Measurements from ENCODE around the gene IPO13. TPM values are rescaled to one million over a fixed set of nuclear protein-coding genes. Genes with fewer than 3 reads are reported as not detected.

Gene IPO13
- total RNA-seq, 1 donor from 2014 or later, result 8.5 TPM

- DNase-seq (ENCODE audit: low read depth in 2 of 2), result no peak
These were observed 4.6 kb downstream of the IPO13 start for GRCh38 chr1:43951021-43951985.

- no peak for DNase-seq (ENCODE audit: low read depth in 2 of 2)
These were observed 6.1 kb downstream of the IPO13 start for GRCh38 chr1:43952731-43953346.

- no peak for DNase-seq (ENCODE audit: low read depth in 2 of 2)
These were observed 6.6 kb downstream of the IPO13 start for GRCh38 chr1:43953361-43953760.

GRCh38 chr1:43954036-43954435 is 7.3 kb downstream of the IPO13 start:
- no peak for DNase-seq (ENCODE audit: low read depth in 2 of 2)

GRCh38 chr1:43956234-43956633 is 9.5 kb downstream of the IPO13 start:
- DNase-seq (ENCODE audit: low read depth in 2 of 2), result no peak

GRCh38 chr1:43957407-43958040 is 10.8 kb downstream of the IPO13 start:
- DNase-seq (ENCODE audit: low read depth in 2 of 2), result no peak

GRCh38 chr1:43958351-43959255 is 11.9 kb downstream of the IPO13 start:
- DNase-seq (ENCODE audit: low read depth in 2 of 2), result no peak

GRCh38 chr1:43960798-43961197 is 14.0 kb downstream of the IPO13 start:
- DNase-seq (ENCODE audit: low read depth in 2 of 2), result no peak

GRCh38 chr1:43961692-43962091 is 14.9 kb downstream of the IPO13 start:
- no peak for DNase-seq (ENCODE audit: low read depth in 2 of 2)

GRCh38 chr1:43962324-43962723 is 15.6 kb downstream of the IPO13 start:
- no peak for DNase-seq (ENCODE audit: low read depth in 2 of 2)

- DNase-seq (ENCODE audit: low read depth in 2 of 2), result no peak
These were observed 16.3 kb downstream of the IPO13 start for GRCh38 chr1:43963006-43963405.

- DNase-seq (ENCODE audit: low read depth in 2 of 2), result no peak
These were observed 17.1 kb downstream of the IPO13 start for GRCh38 chr1:43963890-43964289.

- DNase-seq (ENCODE audit: low read depth in 2 of 2), result no peak
These were observed 18.6 kb downstream of the IPO13 start for GRCh38 chr1:43965316-43965715.

GRCh38 chr1:43968348-43968948 is 21.7 kb downstream of the IPO13 start:
- DNase-seq (ENCODE audit: low read depth in 2 of 2), result peak; percentile 45 to 50

GRCh38 chr1:43969416-43969745 is 22.6 kb downstream of the IPO13 start:
- no peak for DNase-seq (ENCODE audit: low read depth in 2 of 2)

- DNase-seq (ENCODE audit: low read depth in 2 of 2), result peak; percentile 98
These were observed 23.2 kb downstream of the IPO13 start, which contains the start of gene DPH2 for GRCh38 chr1:43969746-43970466. DPH2 (plus strand) TSS chr1:43970010; CDS start chr1:43970176, 166 bp downstream.

GRCh38 chr1:43970502-43970901 is 23.8 kb downstream of the IPO13 start:
- DNase-seq (ENCODE audit: low read depth in 2 of 2), result no peak

GRCh38 chr1:43970911-43971310 is 24.2 kb downstream of the IPO13 start:
- DNase-seq (ENCODE audit: low read depth in 2 of 2), result no peak

GRCh38 chr1:43971336-43971980 is 24.7 kb downstream of the IPO13 start:
- DNase-seq (ENCODE audit: low read depth in 2 of 2), result no peak

- no peak for DNase-seq (ENCODE audit: low read depth in 2 of 2)
These were observed 27.3 kb downstream of the IPO13 start for GRCh38 chr1:43973981-43974442.
